Measurements from ENCODE around the gene MRPS18B. TPM values are rescaled to one million over a fixed set of nuclear protein-coding genes. Genes with fewer than 3 reads are reported as not detected.
A peak's percentile ranks its signal among the peaks of the same experiment; 100 is the strongest.

Gene MRPS18B
- total and polyA plus RNA-seq, 2 of the 13 experiments (the other 11 are each of a cell fraction or from before 2014, with no cell fraction given): 125 to 131 TPM

DNA sequence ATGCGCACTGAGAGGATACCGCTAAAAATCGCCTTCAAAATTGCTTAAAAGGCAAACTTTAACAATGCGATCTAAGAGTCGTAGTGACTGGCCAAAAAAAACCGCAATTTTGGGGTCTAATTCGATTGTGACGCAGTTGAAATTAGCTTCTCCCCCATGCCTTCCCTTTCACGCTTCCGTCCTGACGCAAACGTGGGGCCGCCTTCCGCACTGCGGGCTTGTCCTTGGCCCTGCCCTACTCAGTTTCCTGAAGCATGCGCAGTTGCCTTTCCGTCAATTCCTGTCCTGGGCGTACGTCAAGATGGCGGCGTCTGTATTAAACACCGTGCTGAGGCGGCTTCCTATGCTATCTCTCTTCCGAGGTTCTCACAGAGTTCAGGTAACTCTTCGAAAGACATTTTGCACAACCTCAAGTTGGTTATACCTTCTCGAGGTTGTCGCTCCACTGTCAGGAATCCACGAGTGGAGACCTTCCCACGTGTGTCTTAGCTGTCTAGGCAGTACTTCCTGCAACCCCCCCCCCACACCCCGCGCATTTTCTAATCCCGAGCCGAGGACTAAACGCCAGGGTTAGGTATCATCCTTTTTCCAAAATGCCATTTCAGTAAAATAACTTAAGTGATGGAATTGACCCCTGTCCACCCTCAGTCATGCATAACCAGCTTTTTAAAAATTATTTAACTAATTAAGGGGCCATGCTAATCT is at the start of gene MRPS18B (continued):
- TF ChIP-seq ZKSCAN5 (CRISPR knock-in tag; IDR thresholded peaks at IDR 0.05) (no peak; the same call in 1 of the 2 replicates), ZNF562 (CRISPR knock-in tag; IDR thresholded peaks at IDR 0.05; ENCODE audit: borderline replicate concordance) (no peak), PHF20 (CRISPR knock-in tag; IDR thresholded peaks at IDR 0.05) (peak; percentile 83), HDAC1 (CRISPR knock-in tag; IDR thresholded peaks at IDR 0.05) (peak; percentile 87), TOE1 (CRISPR knock-in tag; IDR thresholded peaks at IDR 0.05) (peak; percentile 84), ATRX (CRISPR knock-in tag; IDR thresholded peaks at IDR 0.05; ENCODE audit: borderline replicate concordance) (no peak), CENPT (CRISPR knock-in tag; IDR thresholded peaks at IDR 0.05; ENCODE audit: low read depth) (no peak), ZC3H4 (CRISPR knock-in tag; IDR thresholded peaks at IDR 0.05; ENCODE audit: borderline replicate concordance) (no peak), TAF15 (IDR thresholded peaks at IDR 0.05; ENCODE audit: low read depth, low read length, poor library complexity, severe bottlenecking) (no peak), MEIS2 (CRISPR knock-in tag; IDR thresholded peaks at IDR 0.05) (no peak; the same call in 1 of the 2 replicates), POLR2G (IDR thresholded peaks at IDR 0.05; ENCODE audit: low read depth, low read length) (peak; percentile 74), HDAC2 (CRISPR knock-in tag; IDR thresholded peaks at IDR 0.05) (peak; percentile 26), ZBTB20 (CRISPR knock-in tag; IDR thresholded peaks at IDR 0.05; ENCODE audit: borderline replicate concordance, low read depth) (peak; percentile 67; the same call in 1 of the 2 replicates), HHEX (CRISPR knock-in tag; IDR thresholded peaks at IDR 0.05) (no peak), ZNF180 (CRISPR knock-in tag; IDR thresholded peaks at IDR 0.05; ENCODE audit: borderline replicate concordance, low read depth) (no peak), ZNF598 (CRISPR knock-in tag; IDR thresholded peaks at IDR 0.05; ENCODE audit: borderline replicate concordance) (peak; percentile 61; the same call in 1 of the 2 replicates), ZBTB7B (CRISPR knock-in tag; IDR thresholded peaks at IDR 0.05) (no peak), SALL2 (CRISPR knock-in tag; IDR thresholded peaks at IDR 0.05) (peak; percentile 78), MBD4 (IDR thresholded peaks at IDR 0.05; ENCODE audit: borderline replicate concordance, low read length) (no peak), JUN (CRISPR knock-in tag; IDR thresholded peaks at IDR 0.05) (peak; percentile 30; the same call in 1 of the 2 replicates), ZNF766 (CRISPR knock-in tag; IDR thresholded peaks at IDR 0.05; ENCODE audit: borderline replicate concordance) (no peak; the same call in 1 of the 2 replicates), HMGA1 (CRISPR knock-in tag; conservative IDR thresholded peaks at IDR 0.05) (no peak), MAF1 (CRISPR knock-in tag; IDR thresholded peaks at IDR 0.05; ENCODE audit: borderline replicate concordance) (peak; percentile 52; the same call in 1 of the 2 replicates), ATM (IDR thresholded peaks at IDR 0.05; ENCODE audit: borderline replicate concordance) (no peak), HNF4A (CRISPR knock-in tag; IDR thresholded peaks at IDR 0.05) (no peak), IRF2 (CRISPR knock-in tag; IDR thresholded peaks at IDR 0.05) (peak; percentile 51), NR2C2 (CRISPR knock-in tag; IDR thresholded peaks at IDR 0.05; ENCODE audit: borderline replicate concordance) (peak; percentile 62; the same call in 1 of the 2 replicates), ZNF83 (CRISPR knock-in tag; IDR thresholded peaks at IDR 0.05; ENCODE audit: borderline replicate concordance) (peak; percentile 91; the same call in 1 of the 2 replicates), ZNF207 (IDR thresholded peaks at IDR 0.05; ENCODE audit: borderline replicate concordance) (no peak)
- TF ChIP-seq, protein P1, sequence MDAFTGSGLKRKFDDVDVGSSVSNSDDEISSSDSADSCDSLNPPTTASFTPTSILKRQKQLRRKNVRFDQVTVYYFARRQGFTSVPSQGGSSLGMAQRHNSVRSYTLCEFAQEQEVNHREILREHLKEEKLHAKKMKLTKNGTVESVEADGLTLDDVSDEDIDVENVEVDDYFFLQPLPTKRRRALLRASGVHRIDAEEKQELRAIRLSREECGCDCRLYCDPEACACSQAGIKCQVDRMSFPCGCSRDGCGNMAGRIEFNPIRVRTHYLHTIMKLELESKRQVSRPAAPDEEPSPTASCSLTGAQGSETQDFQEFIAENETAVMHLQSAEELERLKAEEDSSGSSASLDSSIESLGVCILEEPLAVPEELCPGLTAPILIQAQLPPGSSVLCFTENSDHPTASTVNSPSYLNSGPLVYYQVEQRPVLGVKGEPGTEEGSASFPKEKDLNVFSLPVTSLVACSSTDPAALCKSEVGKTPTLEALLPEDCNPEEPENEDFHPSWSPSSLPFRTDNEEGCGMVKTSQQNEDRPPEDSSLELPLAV (CRISPR knock-in tag; conservative IDR thresholded peaks at IDR 0.05; ENCODE audit: low read depth): no peak
- TF ChIP-seq, protein P2, sequence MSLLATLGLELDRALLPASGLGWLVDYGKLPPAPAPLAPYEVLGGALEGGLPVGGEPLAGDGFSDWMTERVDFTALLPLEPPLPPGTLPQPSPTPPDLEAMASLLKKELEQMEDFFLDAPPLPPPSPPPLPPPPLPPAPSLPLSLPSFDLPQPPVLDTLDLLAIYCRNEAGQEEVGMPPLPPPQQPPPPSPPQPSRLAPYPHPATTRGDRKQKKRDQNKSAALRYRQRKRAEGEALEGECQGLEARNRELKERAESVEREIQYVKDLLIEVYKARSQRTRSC (CRISPR knock-in tag; IDR thresholded peaks at IDR 0.05; ENCODE audit: low read depth): no peak

All from HepG2 (cell line).